B cell (primary cell): ENCODE data around the gene YARS1.

Experiments
- EZH2 ChIP-seq: IDR thresholded peaks from 2 replicates; pipeline ENCODE4 v1.6.1; 2012; ENCODE audit warnings: borderline replicate concordance, low read depth, mild to moderate bottlenecking, moderate library complexity, low read length; ENCODE audit not compliant: insufficient read depth, poor library complexity, severe bottlenecking
- TF ChIP-seq, protein P1 (sequence below): fragments of 200-600 bp; IDR thresholded peaks from one replicate; pipeline ENCODE4 v1.8.0; 2022; ENCODE audit warnings: antibody characterized with exemption, mild to moderate bottlenecking

GRCh38 chr1:32742199-32742947, 74.8 kb downstream of the YARS1 start:
- TF ChIP-seq, protein P1, sequence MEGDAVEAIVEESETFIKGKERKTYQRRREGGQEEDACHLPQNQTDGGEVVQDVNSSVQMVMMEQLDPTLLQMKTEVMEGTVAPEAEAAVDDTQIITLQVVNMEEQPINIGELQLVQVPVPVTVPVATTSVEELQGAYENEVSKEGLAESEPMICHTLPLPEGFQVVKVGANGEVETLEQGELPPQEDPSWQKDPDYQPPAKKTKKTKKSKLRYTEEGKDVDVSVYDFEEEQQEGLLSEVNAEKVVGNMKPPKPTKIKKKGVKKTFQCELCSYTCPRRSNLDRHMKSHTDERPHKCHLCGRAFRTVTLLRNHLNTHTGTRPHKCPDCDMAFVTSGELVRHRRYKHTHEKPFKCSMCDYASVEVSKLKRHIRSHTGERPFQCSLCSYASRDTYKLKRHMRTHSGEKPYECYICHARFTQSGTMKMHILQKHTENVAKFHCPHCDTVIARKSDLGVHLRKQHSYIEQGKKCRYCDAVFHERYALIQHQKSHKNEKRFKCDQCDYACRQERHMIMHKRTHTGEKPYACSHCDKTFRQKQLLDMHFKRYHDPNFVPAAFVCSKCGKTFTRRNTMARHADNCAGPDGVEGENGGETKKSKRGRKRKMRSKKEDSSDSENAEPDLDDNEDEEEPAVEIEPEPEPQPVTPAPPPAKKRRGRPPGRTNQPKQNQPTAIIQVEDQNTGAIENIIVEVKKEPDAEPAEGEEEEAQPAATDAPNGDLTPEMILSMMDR: no peak
- no peak for TF ChIP-seq EZH2
